Mesenchymal stem cell (in vitro differentiated cells and primary cell): ENCODE measurements around the gene NMT1. TPM values are rescaled to one million over a fixed set of nuclear protein-coding genes. Genes with fewer than 3 reads are reported as not detected.
A peak's percentile ranks its signal among the peaks of the same experiment; 100 is the strongest.

ENCODE experiments used
- DNase-seq: peaks from one replicate; pipeline ENCODE4 v3.0.0-alpha.2; 2013
- H2AFZ ChIP-seq: one replicate; pipeline ENCODE4 v1.6.1; 2013; ENCODE audit warnings: low read depth, mild to moderate bottlenecking, control low read depth, inconsistent platforms, low read length, moderate library complexity
- H2AK5ac ChIP-seq: 2 replicates; pipeline ENCODE4 v1.6.1; 2013; ENCODE audit warnings: low read length, moderate library complexity, mild to moderate bottlenecking, inconsistent platforms; ENCODE audit not compliant: severe bottlenecking
- H2BK120ac ChIP-seq: one replicate; pipeline ENCODE4 v1.6.1; 2013; ENCODE audit warnings: low read depth, mild to moderate bottlenecking, inconsistent platforms, low read length, moderate library complexity
- H2BK12ac ChIP-seq, 2 experiments: one replicate each; pipeline ENCODE4 v1.6.1; 2013; ENCODE audit warnings: inconsistent platforms in 2 of 2, low read length in 2 of 2, mild to moderate bottlenecking in 2 of 2, moderate library complexity in 2 of 2, control low read depth in 1 of 2
- H2BK15ac ChIP-seq: one replicate; pipeline ENCODE4 v1.6.1; 2013; ENCODE audit warnings: mild to moderate bottlenecking, low read depth, inconsistent platforms; ENCODE audit not compliant: poor library complexity, severe bottlenecking
- H2BK5ac ChIP-seq: 2 replicates; pipeline ENCODE4 v1.6.1; 2013; ENCODE audit warnings: low read depth, mild to moderate bottlenecking, low read length, control low read depth, inconsistent platforms; ENCODE audit not compliant: poor library complexity, severe bottlenecking
- H3K14ac ChIP-seq, 2 experiments: one replicate each; pipeline ENCODE4 v1.6.1; 2013; ENCODE audit warnings: inconsistent platforms in 2 of 2, low read length in 2 of 2, control low read depth in 1 of 2, mild to moderate bottlenecking in 1 of 2, moderate library complexity in 1 of 2
- H3K18ac ChIP-seq, 2 experiments: one replicate each; pipeline ENCODE4 v1.6.1; 2013; ENCODE audit warnings: inconsistent platforms in 2 of 2, low read length in 2 of 2, control low read depth in 1 of 2, low read depth in 1 of 2, mild to moderate bottlenecking in 1 of 2
- H3K23ac ChIP-seq, 2 experiments: one replicate each; pipeline ENCODE4 v1.6.1; 2013; ENCODE audit warnings: inconsistent platforms in 2 of 2, low read length in 2 of 2, mild to moderate bottlenecking in 2 of 2, moderate library complexity in 2 of 2, control low read depth in 1 of 2
- H3K27ac ChIP-seq: 2 replicates; pipeline ENCODE4 v1.5.1; 2013; ENCODE audit warnings: mild to moderate bottlenecking, moderate library complexity, low read length, control low read depth, inconsistent platforms; ENCODE audit not compliant: poor library complexity, severe bottlenecking
- H3K27me3 ChIP-seq, 2 experiments: 2 replicates each; pipeline versions ENCODE4 v1.6.1 to v1.7.0; 2013; ENCODE audit warnings: low read length in 2 of 2, mild to moderate bottlenecking in 2 of 2, moderate library complexity in 2 of 2, control low read depth in 1 of 2, inconsistent platforms in 1 of 2; ENCODE audit not compliant: control insufficient read depth in 1 of 2, insufficient read depth in 1 of 2
- H3K36me3 ChIP-seq, 2 experiments: 2 replicates each; pipeline versions ENCODE4 v1.6.1 to v1.7.0; 2013; ENCODE audit warnings: low read length in 2 of 2, control low read depth in 1 of 2, inconsistent platforms in 1 of 2, low read depth in 1 of 2, mild to moderate bottlenecking in 1 of 2; ENCODE audit not compliant: insufficient read depth in 2 of 2, control insufficient read depth in 1 of 2
- H3K4ac ChIP-seq, 2 experiments: one replicate each; pipeline ENCODE4 v1.6.1; 2013; ENCODE audit warnings: inconsistent platforms in 2 of 2, low read length in 2 of 2, mild to moderate bottlenecking in 2 of 2, moderate library complexity in 2 of 2, control low read depth in 1 of 2, low read depth in 1 of 2
- H3K4me1 ChIP-seq: 2 replicates; pipeline ENCODE4 v1.6.1; 2013; ENCODE audit warnings: low read depth, low read length, control low read depth; ENCODE audit not compliant: control insufficient read depth, insufficient read depth
- H3K4me2 ChIP-seq: 2 replicates; pipeline ENCODE4 v1.6.1; 2013; ENCODE audit warnings: low read length, mild to moderate bottlenecking, inconsistent platforms; ENCODE audit not compliant: poor library complexity, severe bottlenecking
- H3K4me3 ChIP-seq, 2 experiments: 2 replicates each; pipeline versions ENCODE4 v1.5.1 to v1.7.0; 2013; ENCODE audit warnings: low read length in 2 of 2, mild to moderate bottlenecking in 2 of 2, control low read depth in 1 of 2, low read depth in 1 of 2; ENCODE audit not compliant: insufficient read depth in 1 of 2
- H3K79me1 ChIP-seq: replicated peaks from 2 replicates; pipeline ENCODE4 v1.6.1; 2013; ENCODE audit warnings: mild to moderate bottlenecking, control low read depth, low read length, inconsistent platforms; ENCODE audit not compliant: poor library complexity, severe bottlenecking
- H3K9ac ChIP-seq: 2 replicates; pipeline ENCODE4 v1.7.0; 2013; ENCODE audit warnings: mild to moderate bottlenecking, low read length, moderate library complexity
- H3K9me3 ChIP-seq: 2 replicates; pipeline ENCODE4 v1.7.0; 2013; ENCODE audit warnings: mild to moderate bottlenecking, low read length; ENCODE audit not compliant: control insufficient read depth
- H4K8ac ChIP-seq: one replicate; pipeline ENCODE4 v1.6.1; 2013; ENCODE audit warnings: inconsistent platforms, mild to moderate bottlenecking, low read length, moderate library complexity
- H4K91ac ChIP-seq: one replicate; pipeline ENCODE4 v1.6.1; 2013; ENCODE audit warnings: mild to moderate bottlenecking, low read length, inconsistent platforms
- WGBS: methylation state at CpG from one replicate; pipeline ENCODE4 v1.1.7; 2013; ENCODE audit warnings: mixed read lengths; 5-methylcytosine and 5-hydroxymethylcytosine counted together
- polyA plus RNA-seq, 2 experiments: library from polyadenylated mRNA; stranded (reverse); fragments of 200-250 nt; gene quantifications; one replicate each; pipeline ENCODE4 v1.2.3, GENCODE V29; 2013

NMT1 gene
- polyA plus RNA-seq (2013, experiment 1 of 2): 118 TPM
- polyA plus RNA-seq (2013, experiment 2 of 2): 123 TPM

GRCh38 chr17:45060797-45061605, at the start of gene NMT1:
TSS of gene NMT1 (plus strand) at chr17:45061317. CDS start at chr17:45061330, 13 bp downstream.
- Histone ChIP-seq H3K4ac (peak within 1 kb of the TSS; percentile 49 to 97), H3K9me3 (no peaks in the 10 kb centered on the region), H2BK120ac (no peak within 1 kb of the TSS), H2BK15ac (no peak within 1 kb of the TSS), H2BK12ac (no peak within 1 kb of the TSS), H3K36me3 (peaks cover 0 to 10% of the 10 kb centered on the region in 2 experiments), H2BK5ac (peak within 1 kb of the TSS; percentile 57), H4K91ac (peak within 1 kb of the TSS; percentile 48), H2AFZ (peak within 1 kb of the TSS; percentile 86), H4K8ac (peak within 1 kb of the TSS; percentile 86), H3K9ac (peak within 1 kb of the TSS; percentile 98), H3K14ac (peak within 1 kb of the TSS in 1 of 2 experiments; percentile 99), H3K23ac (peak within 1 kb of the TSS in 1 of 2 experiments; percentile 93), H2AK5ac (peak within 1 kb of the TSS; percentile 52), H3K4me2 (peak within 1 kb of the TSS; percentile 80), H3K79me1 (peaks cover 10% of the 10 kb centered on the region), H3K4me1 (peaks cover 6% of the 10 kb centered on the region), H3K27me3 (no peaks in the 10 kb centered on the region), H3K27ac (peak within 1 kb of the TSS; percentile 93), H3K4me3 (peak within 1 kb of the TSS; percentile 79 to 96), H3K18ac (peak within 1 kb of the TSS; percentile 62 to 100)
- WGBS: under 1% methylated on average over 49 of the region's 50 CpGs
- DNase-seq: peak; percentile 100

- no peaks in the 10 kb centered on the region for H3K36me3 ChIP-seq
- H3K9me3 ChIP-seq: no peaks in the 10 kb centered on the region
- DNase-seq: no peak
- H2AK5ac ChIP-seq: no peak overlapping the region
- 91% methylated on average over 1 of the region's 1 CpG for WGBS
- no peak overlapping the region for H2AFZ ChIP-seq
- H2BK12ac ChIP-seq: no peak overlapping the region
- no peak overlapping the region for H3K18ac ChIP-seq
- no peak overlapping the region for H4K91ac ChIP-seq
- no peak overlapping the region for H2BK15ac ChIP-seq
- no peak overlapping the region for H2BK120ac ChIP-seq
- H3K14ac ChIP-seq: no peak overlapping the region
- no peak overlapping the region for H3K4ac ChIP-seq
- no peak overlapping the region for H3K23ac ChIP-seq
- H4K8ac ChIP-seq: no peak overlapping the region
- H3K27me3 ChIP-seq: peaks cover 7 to 20% of the 10 kb centered on the region in 2 experiments
- H3K79me1 ChIP-seq: no peaks in the 10 kb centered on the region
- no peak overlapping the region for H3K4me2 ChIP-seq
- no peak overlapping the region for H3K27ac ChIP-seq
- no peak overlapping the region for H3K4me3 ChIP-seq
- no peak overlapping the region for H2BK5ac ChIP-seq
- H3K9ac ChIP-seq: no peak overlapping the region
- peaks cover 12% of the 10 kb centered on the region for H3K4me1 ChIP-seq
These were observed 49.4 kb upstream of the NMT1 start for GRCh38 chr17:45011767-45012166.

GRCh38 chr17:45013021-45013997, 47.8 kb upstream of the NMT1 start:
- Histone ChIP-seq H3K27me3 (peaks cover 2 to 6% of the 10 kb centered on the region in 2 experiments), H3K18ac (no peak overlapping the region), H4K8ac (no peak overlapping the region), H2AK5ac (no peak overlapping the region), H3K23ac (no peak overlapping the region), H3K27ac (no peak overlapping the region), H3K4me3 (peak overlapping the region in 1 of 2 experiments; percentile 32), H2AFZ (no peak overlapping the region), H2BK120ac (no peak overlapping the region), H3K36me3 (no peaks in the 10 kb centered on the region), H2BK5ac (no peak overlapping the region), H4K91ac (no peak overlapping the region), H2BK12ac (no peak overlapping the region), H3K9me3 (no peaks in the 10 kb centered on the region), H3K79me1 (no peaks in the 10 kb centered on the region), H3K14ac (no peak overlapping the region), H3K4me2 (no peak overlapping the region), H2BK15ac (no peak overlapping the region), H3K4ac (no peak overlapping the region), H3K4me1 (peaks cover 12% of the 10 kb centered on the region), H3K9ac (peak overlapping the region; percentile 59)
- 80% methylated on average over 17 of the region's 17 CpGs for WGBS
- DNase-seq: no peak
